Prostate gland (tissue), 2 donors: ENCODE data around the gene HIVEP3. TPM values are rescaled to one million over a fixed set of nuclear protein-coding genes. Genes with fewer than 3 reads are reported as not detected.

Experiments
- DNase-seq: peaks from one replicate; pipeline ENCODE4 v3.0.0-alpha.2; 2019; ENCODE audit warnings: low spot score
- H3K27ac ChIP-seq, 2 donors: fragments of 200-600 bp; sonication (generic); 2 replicates each; pipeline ENCODE4 v1.5.1; 2017 to 2019
- H3K27me3 ChIP-seq: fragments of 200-600 bp; sonication (generic); replicated peaks from 2 replicates; pipeline ENCODE4 v1.5.1; 2019; ENCODE audit not compliant: insufficient read depth
- H3K36me3 ChIP-seq, 2 donors: fragments of 200-600 bp; sonication (generic); 1 replicate in 1 of 2; 2 replicates in 1 of 2; pipeline versions ENCODE4 v1.5.1 to v1.8.1; 2017 to 2019
- H3K4me1 ChIP-seq: fragments of 200-600 bp; sonication (generic); replicated peaks from 2 replicates; pipeline ENCODE4 v1.5.1; 2019
- H3K4me3 ChIP-seq, 2 donors: fragments of 200-600 bp; sonication (generic); 2 replicates each; pipeline ENCODE4 v1.5.1; 2017 to 2019
- H3K9me3 ChIP-seq: fragments of 200-600 bp; sonication (generic); 2 replicates; pipeline ENCODE4 v1.5.1; 2017
- CTCF ChIP-seq, 4 experiments: fragments of 200-600 bp in 2 of 4; fragments of 450-650 bp in 2 of 4; sonication (generic) in 2 of 4; IDR thresholded peaks; 1 replicate in 3 of 4; 2 replicates in 1 of 4; pipeline ENCODE4 v1.5.1; 2016 to 2019; ENCODE audit warnings: antibody characterized with exemption in 4 of 4, mild to moderate bottlenecking in 2 of 4, moderate library complexity in 2 of 4
- POLR2A ChIP-seq: fragments of 450-650 bp; IDR thresholded peaks from one replicate; pipeline ENCODE4 v1.6.1; 2016; ENCODE audit warnings: antibody characterized with exemption, mild to moderate bottlenecking
- POLR2AphosphoS5 ChIP-seq: sonication (generic); formaldehyde crosslinking; IDR thresholded peaks from one replicate; pipeline ENCODE4 v1.6.1; 2017; ENCODE audit warnings: antibody characterized with exemption
- WGBS: methylation state at CpG from one replicate; pipeline ENCODE4 v1.1.5; 2018; 5-methylcytosine and 5-hydroxymethylcytosine counted together
- intact Hi-C: fragments of 100-400 bp; cut with DNase I; formaldehyde crosslinking; loops from one replicate; pipeline ENCODE4 v1.14.2; 2022
- total RNA-seq, 2 donors: library from RNA; depleted of rRNA; stranded (reverse); fragments of >200 nt; gene quantifications; one replicate each; pipeline ENCODE4 v1.1.0, GENCODE V29; 2016

HIVEP3 gene
- total RNA-seq, 2 donors from 2014 or later: 9.3 to 11.2 TPM

DNA sequence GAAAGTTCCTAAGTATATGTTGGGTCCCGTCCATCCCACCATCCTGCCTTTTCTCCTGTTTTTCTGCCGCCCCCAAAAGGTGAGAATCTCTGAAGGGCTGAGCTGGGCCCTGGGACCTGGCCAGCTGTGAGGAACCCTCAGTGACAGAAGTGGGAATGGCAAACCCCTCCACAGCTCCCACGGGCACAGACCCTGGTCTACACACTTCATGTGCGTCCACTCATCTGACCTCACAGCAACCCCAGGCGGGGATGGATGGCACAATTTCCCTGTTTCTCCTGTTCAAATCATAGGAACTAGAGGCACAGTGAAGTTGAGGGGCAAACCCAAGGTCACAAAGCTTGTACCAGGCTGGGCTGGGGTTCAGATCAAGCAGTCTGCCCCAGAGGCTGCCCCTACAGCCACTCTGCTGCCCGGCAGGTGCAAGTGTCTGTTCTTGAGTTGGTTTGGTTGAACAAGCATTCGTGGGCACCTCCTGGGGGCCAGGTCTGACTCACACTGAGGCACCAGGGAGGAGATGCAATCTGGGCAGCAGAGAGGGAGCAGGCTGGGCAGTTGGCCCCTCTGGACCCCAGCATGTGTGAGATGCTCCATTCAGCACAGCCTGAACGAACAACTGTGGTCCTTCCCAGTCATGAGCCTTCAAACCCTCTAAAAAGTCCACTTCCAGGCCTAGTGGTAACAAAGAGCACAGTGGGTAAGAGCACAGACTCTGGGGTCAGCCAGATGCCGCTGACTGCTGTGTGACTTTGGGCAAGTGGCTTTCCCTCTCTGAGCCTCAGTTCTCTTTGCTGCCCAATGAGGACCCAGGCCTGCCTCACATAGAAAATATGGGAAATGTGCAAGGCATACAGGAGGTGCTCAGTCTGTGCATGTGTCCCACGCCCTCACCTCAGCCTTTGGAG is 438.3 kb downstream of the HIVEP3 start:
- Histone ChIP-seq H3K4me1 (peaks cover 33% of the 10 kb centered on the region), H3K27ac (no peak overlapping the region), H3K27me3 (no peaks in the 10 kb centered on the region), H3K36me3 (no peaks in the 10 kb centered on the region), H3K4me3 (no peak overlapping the region), H3K9me3 (no peaks in the 10 kb centered on the region)
- TF ChIP-seq CTCF (IDR thresholded peaks at IDR 0.05): no peak
- no peak for TF ChIP-seq POLR2A
- TF ChIP-seq POLR2AphosphoS5: no peak
- no peak for DNase-seq
- 90% methylated on average over 10 of the region's 10 CpGs for WGBS
- intact Hi-C loops: no loop called here

- Histone ChIP-seq H3K27ac (no peak overlapping the region), H3K36me3 (no peaks in the 10 kb centered on the region), H3K27me3 (no peaks in the 10 kb centered on the region), H3K4me3 (no peak overlapping the region), H3K4me1 (peaks cover 34% of the 10 kb centered on the region), H3K9me3 (no peaks in the 10 kb centered on the region)
- no peak for TF ChIP-seq POLR2A
- no peak for TF ChIP-seq POLR2AphosphoS5
- intact Hi-C loops: no loop called here
- 82% methylated on average over 3 of the region's 3 CpGs for WGBS
- no peak for DNase-seq
Observed at GRCh38 chr1:41479808-41480160, 438.9 kb downstream of the HIVEP3 start.

- Histone ChIP-seq H3K4me3 (no peak overlapping the region), H3K27ac (no peak overlapping the region), H3K36me3 (no peaks in the 10 kb centered on the region), H3K27me3 (no peaks in the 10 kb centered on the region), H3K9me3 (no peaks in the 10 kb centered on the region), H3K4me1 (peaks cover 32% of the 10 kb centered on the region)
- TF ChIP-seq POLR2AphosphoS5 (no peak), POLR2A (no peak), CTCF (IDR thresholded peaks at IDR 0.05) (no peak)
- 60% methylated on average over 19 of the region's 19 CpGs for WGBS
- intact Hi-C loops: no loop called here
- no peak for DNase-seq
Observed at GRCh38 chr1:41479000-41479807, 439.5 kb downstream of the HIVEP3 start.

DNA sequence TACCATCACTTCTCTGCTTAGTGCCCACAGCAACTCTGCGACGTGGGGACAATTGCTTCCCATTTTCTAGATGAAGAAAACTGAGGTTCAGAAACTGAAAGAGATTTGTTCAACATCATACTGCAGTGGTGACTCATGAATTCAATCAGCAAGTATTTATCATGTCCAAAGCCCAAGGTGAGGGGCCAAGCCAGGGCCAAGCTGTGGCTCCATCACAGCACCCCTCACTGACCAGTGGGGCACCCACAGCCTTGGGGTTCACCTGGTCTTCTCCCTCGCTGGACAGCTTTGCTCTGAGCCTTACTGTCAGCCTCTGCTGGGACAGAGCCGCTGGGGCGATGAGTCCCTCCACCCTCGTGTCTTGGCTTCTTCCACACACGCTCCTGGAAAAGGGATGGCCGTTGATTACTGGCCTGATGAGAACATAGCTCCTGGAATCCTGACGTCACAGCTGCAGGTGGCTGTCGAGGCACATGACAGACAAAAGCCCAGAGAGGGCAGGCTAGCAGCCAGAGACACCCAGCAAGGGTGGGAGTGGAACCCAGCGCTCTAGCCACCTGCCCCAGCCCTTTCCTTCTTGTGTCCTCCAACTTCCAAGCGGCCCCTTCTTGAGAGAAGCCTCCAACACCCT is 440.5 kb downstream of the HIVEP3 start:
- 77% methylated on average over 12 of the region's 12 CpGs for WGBS
- H3K27me3 ChIP-seq: no peaks in the 10 kb centered on the region
- intact Hi-C loops: no loop called here
- H3K27ac ChIP-seq: no peak overlapping the region
- DNase-seq: no peak
- no peak overlapping the region for H3K4me3 ChIP-seq
- H3K9me3 ChIP-seq: no peaks in the 10 kb centered on the region
- TF ChIP-seq POLR2AphosphoS5 (no peak), POLR2A (no peak), CTCF (IDR thresholded peaks at IDR 0.05) (no peak)
- peaks cover 27% of the 10 kb centered on the region for H3K4me1 ChIP-seq
- H3K36me3 ChIP-seq: no peaks in the 10 kb centered on the region

DNA sequence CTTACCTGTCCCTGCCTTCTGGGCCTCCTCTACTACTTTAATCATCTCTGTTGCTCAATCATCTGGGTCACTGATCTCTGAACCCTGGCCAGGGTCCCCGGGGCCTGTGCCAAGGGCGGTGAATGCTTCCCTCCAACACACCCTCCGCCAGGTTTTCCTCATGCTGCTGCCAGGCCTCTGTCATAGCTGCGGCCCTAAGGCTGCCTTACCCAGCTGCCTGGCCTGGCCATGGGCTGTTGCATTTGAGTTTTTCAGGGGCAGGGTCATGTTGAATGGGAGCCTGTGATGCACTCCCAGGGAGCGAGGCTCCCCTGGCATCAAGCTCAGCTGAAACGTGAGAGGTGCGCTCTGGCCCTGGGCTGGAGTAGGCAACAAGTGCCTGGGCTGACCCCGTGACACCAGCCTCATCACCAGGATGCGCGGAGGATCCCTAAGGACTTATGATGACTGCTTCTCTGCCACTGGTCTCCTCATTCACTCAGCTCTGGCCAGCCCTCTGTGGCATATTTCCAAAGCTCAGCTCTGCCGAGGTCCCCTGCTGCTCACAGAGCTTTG is 441.8 kb downstream of the HIVEP3 start:
- peaks cover 14% of the 10 kb centered on the region for H3K4me1 ChIP-seq

More for the DNA sequence above, 441.8 kb downstream of the HIVEP3 start:
- no peak overlapping the region for H3K4me3 ChIP-seq
- 66% methylated on average over 11 of the region's 11 CpGs for WGBS
- no peak overlapping the region for H3K27ac ChIP-seq
- H3K27me3 ChIP-seq: no peaks in the 10 kb centered on the region
- DNase-seq: no peak
- TF ChIP-seq POLR2AphosphoS5: no peak
- no peak for TF ChIP-seq POLR2A
- no peak for TF ChIP-seq CTCF (IDR thresholded peaks at IDR 0.05)
- H3K36me3 ChIP-seq: no peaks in the 10 kb centered on the region
- H3K9me3 ChIP-seq: no peaks in the 10 kb centered on the region
- intact Hi-C loops: no loop called here
